NCI-H187 treated with DMSO at 0.1 percent for 48 hours (cell line): ENCODE measurements around the gene IFI6.
"Not testable (repeated sequence)": the region's sequence is repeated elsewhere in the genome, so short reads cannot be mapped to it uniquely, and the experiment has no call there.

Source experiments
- DNase-seq: peaks from one replicate; lab custom pipeline; 2025; lab: John Stamatoyannopoulos, UW

IFI6 gene

GRCh38 chr1:27671964-27672749 lies at the start of gene IFI6:
Gene IFI6 (minus strand): TSS chr1:27672192. CDS start chr1:27669314, 2,878 bp downstream.
- DNase-seq: peak; percentile 90

GRCh38 chr1:27719286-27720251 lies 47.6 kb upstream of the IFI6 start:
- no peak for DNase-seq

GRCh38 chr1:27716262-27716895 lies 44.4 kb upstream of the IFI6 start:
- DNase-seq: no peak

- no peak for DNase-seq
These were observed 42.0 kb upstream of the IFI6 start for GRCh38 chr1:27713869-27714513.

GRCh38 chr1:27713139-27713725 lies 41.2 kb upstream of the IFI6 start:
- no peak for DNase-seq

- DNase-seq: no peak
These were observed 38.6 kb upstream of the IFI6 start for GRCh38 chr1:27710574-27710973.

- no peak for DNase-seq
These were observed 33.6 kb upstream of the IFI6 start for GRCh38 chr1:27705545-27705944.

- no peak for DNase-seq
These were observed 33.0 kb upstream of the IFI6 start for GRCh38 chr1:27704958-27705357.

GRCh38 chr1:27696835-27697234 lies 24.8 kb upstream of the IFI6 start:
- DNase-seq: not testable (repeated sequence)

GRCh38 chr1:27690183-27690582 lies 18.2 kb upstream of the IFI6 start:
- no peak for DNase-seq

- DNase-seq: no peak
These were observed 17.6 kb upstream of the IFI6 start for GRCh38 chr1:27689423-27690173.

GRCh38 chr1:27687906-27688305 lies 15.9 kb upstream of the IFI6 start:
- DNase-seq: no peak

GRCh38 chr1:27686223-27686990 lies 14.4 kb upstream of the IFI6 start:
- DNase-seq: peak; percentile 12

- no peak for DNase-seq
These were observed 12.2 kb upstream of the IFI6 start for GRCh38 chr1:27684176-27684575.

GRCh38 chr1:27682351-27682944 lies 10.5 kb upstream of the IFI6 start:
- DNase-seq: no peak

- DNase-seq: not testable (repeated sequence)
These were observed 9.6 kb upstream of the IFI6 start for GRCh38 chr1:27681580-27681979.

GRCh38 chr1:27680225-27680791 lies 8.3 kb upstream of the IFI6 start:
- not testable (repeated sequence) for DNase-seq

- no peak for DNase-seq
These were observed 6.8 kb upstream of the IFI6 start for GRCh38 chr1:27678747-27679146.

GRCh38 chr1:27676410-27676809 lies 4.4 kb upstream of the IFI6 start:
- no peak for DNase-seq
